Measurements from ENCODE around the gene KIF5A. TPM values are rescaled to one million over a fixed set of nuclear protein-coding genes. Genes with fewer than 3 reads are reported as not detected.

KIF5A gene
- total and polyA plus RNA-seq, 2 of the 13 experiments (the other 11 are each of a cell fraction or from before 2014, with no cell fraction given), result 1.6 to 11.9 TPM

GRCh38 chr12:57583008-57583831 is 33.4 kb downstream of the KIF5A start (continued):
- peak; percentile 40; the same call in 1 of the 2 replicates for TF ChIP-seq HNF4G (IDR thresholded peaks at IDR 0.05; ENCODE audit: borderline replicate concordance, low read depth, low read length)
- 0 out of 2 replicates have a peak, but pooled peaks have one; percentile 43 for TF ChIP-seq HNF4G (CRISPR knock-in tag; IDR thresholded peaks at IDR 0.05; ENCODE audit: borderline replicate concordance, low read depth)
- TF ChIP-seq HMGXB4 (CRISPR knock-in tag; IDR thresholded peaks at IDR 0.05; ENCODE audit: borderline replicate concordance in 1 of 2, low read depth in 1 of 2), result peak; percentile 63 to 81; a peak in 3 of 4 replicates
- no peak for TF ChIP-seq SOX6 (IDR thresholded peaks at IDR 0.05)
- peak; percentile 21; the same call in 1 of the 2 replicates for TF ChIP-seq SOX6 (CRISPR knock-in tag; IDR thresholded peaks at IDR 0.05)
- no peak for TF ChIP-seq STAT5B (CRISPR knock-in tag; IDR thresholded peaks at IDR 0.05)
- TF ChIP-seq, protein P1, sequence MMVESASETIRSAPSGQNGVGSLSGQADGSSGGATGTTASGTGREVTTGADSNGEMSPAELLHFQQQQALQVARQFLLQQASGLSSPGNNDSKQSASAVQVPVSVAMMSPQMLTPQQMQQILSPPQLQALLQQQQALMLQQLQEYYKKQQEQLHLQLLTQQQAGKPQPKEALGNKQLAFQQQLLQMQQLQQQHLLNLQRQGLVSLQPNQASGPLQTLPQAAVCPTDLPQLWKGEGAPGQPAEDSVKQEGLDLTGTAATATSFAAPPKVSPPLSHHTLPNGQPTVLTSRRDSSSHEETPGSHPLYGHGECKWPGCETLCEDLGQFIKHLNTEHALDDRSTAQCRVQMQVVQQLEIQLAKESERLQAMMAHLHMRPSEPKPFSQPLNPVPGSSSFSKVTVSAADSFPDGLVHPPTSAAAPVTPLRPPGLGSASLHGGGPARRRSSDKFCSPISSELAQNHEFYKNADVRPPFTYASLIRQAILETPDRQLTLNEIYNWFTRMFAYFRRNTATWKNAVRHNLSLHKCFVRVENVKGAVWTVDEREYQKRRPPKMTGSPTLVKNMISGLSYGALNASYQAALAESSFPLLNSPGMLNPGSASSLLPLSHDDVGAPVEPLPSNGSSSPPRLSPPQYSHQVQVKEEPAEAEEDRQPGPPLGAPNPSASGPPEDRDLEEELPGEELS (CRISPR knock-in tag; IDR thresholded peaks at IDR 0.05), result 0 out of 2 replicates have a peak, but pooled peaks have one; percentile 24
- no peak for TF ChIP-seq KDM5A (IDR thresholded peaks at IDR 0.05; ENCODE audit: borderline replicate concordance, low read length)
- TF ChIP-seq ZNF44 (CRISPR knock-in tag; IDR thresholded peaks at IDR 0.05), result 0 out of 2 replicates have a peak, but pooled peaks have one; percentile 27
- TF ChIP-seq ZNF20 (CRISPR knock-in tag; IDR thresholded peaks at IDR 0.05), result no peak
- peak; percentile 93 for TF ChIP-seq CTCF (CRISPR knock-in tag; IDR thresholded peaks at IDR 0.05)
- no peak for TF ChIP-seq ZNF615 (CRISPR knock-in tag; IDR thresholded peaks at IDR 0.05; ENCODE audit: borderline replicate concordance)
- no peak; the same call in 1 of the 2 replicates for TF ChIP-seq ZNF652 (CRISPR knock-in tag; IDR thresholded peaks at IDR 0.05; ENCODE audit: borderline replicate concordance, low read depth)
- TF ChIP-seq NCOR1 (IDR thresholded peaks at IDR 0.05; ENCODE audit: borderline replicate concordance, low read length), result no peak
- TF ChIP-seq ELK4 (CRISPR knock-in tag; IDR thresholded peaks at IDR 0.05; ENCODE audit: borderline replicate concordance), result no peak
- TF ChIP-seq MIXL1 (CRISPR knock-in tag; IDR thresholded peaks at IDR 0.05), result 0 out of 2 replicates have a peak, but pooled peaks have one; percentile 50
- TF ChIP-seq HCFC1 (IDR thresholded peaks at IDR 0.05; ENCODE audit: low read depth, low read length), result no peak
- TF ChIP-seq ZFP82 (CRISPR knock-in tag; IDR thresholded peaks at IDR 0.05; ENCODE audit: borderline replicate concordance), result no peak
- 0 out of 2 replicates have a peak, but pooled peaks have one; percentile 16 for TF ChIP-seq KAT8 (CRISPR knock-in tag; IDR thresholded peaks at IDR 0.05)
- peak; percentile 90 for TF ChIP-seq RAD21 (CRISPR knock-in tag; IDR thresholded peaks at IDR 0.05)
- TF ChIP-seq ZNF354B (CRISPR knock-in tag; IDR thresholded peaks at IDR 0.05), result no peak
- TF ChIP-seq ZBTB7A (CRISPR knock-in tag; IDR thresholded peaks at IDR 0.05), result no peak
- peak; percentile 86 for TF ChIP-seq STAG1 (CRISPR knock-in tag; IDR thresholded peaks at IDR 0.05)
- TF ChIP-seq ZNF274 (CRISPR knock-in tag; IDR thresholded peaks at IDR 0.05), result 0 out of 2 replicates have a peak, but pooled peaks have one; percentile 22
